HG03575 (cell line): ENCODE measurements around the gene IRF7.

ENCODE experiments used
- ATAC-seq: cut with Tn5 transposase; IDR thresholded peaks from one replicate; pipeline ENCODE4 v1.9.1; 2021; ENCODE audit not compliant: unreplicated experiment, insufficient number of reproducible peaks, low FRiP score; ENCODE audit errors: extremely low read depth

The IRF7 gene

GRCh38 chr11:592918-593317, 22.8 kb downstream of the IRF7 start:
- no peak for ATAC-seq

- no peak for ATAC-seq
Measured at GRCh38 chr11:592501-592900, 23.2 kb downstream of the IRF7 start.

GRCh38 chr11:590997-591396, 24.8 kb downstream of the IRF7 start:
- ATAC-seq = no peak

GRCh38 chr11:589798-590197, 26.0 kb downstream of the IRF7 start:
- no peak for ATAC-seq

- ATAC-seq = no peak
Measured at GRCh38 chr11:587978-588380, 27.8 kb downstream of the IRF7 start.

- ATAC-seq = no peak
Measured at GRCh38 chr11:587546-587945, 28.2 kb downstream of the IRF7 start.

- ATAC-seq = no peak
Measured at GRCh38 chr11:586376-587316, 29.1 kb downstream of the IRF7 start.

GRCh38 chr11:584287-584686, 31.5 kb downstream of the IRF7 start:
- no peak for ATAC-seq

GRCh38 chr11:581752-582151, 34.0 kb downstream of the IRF7 start:
- ATAC-seq = no peak

GRCh38 chr11:581342-581741, 34.4 kb downstream of the IRF7 start:
- no peak for ATAC-seq

- no peak for ATAC-seq
Measured at GRCh38 chr11:579830-580601, 35.7 kb downstream of the IRF7 start.

GRCh38 chr11:578276-579035, 37.3 kb downstream of the IRF7 start:
- no peak for ATAC-seq

GRCh38 chr11:577611-577894, 38.2 kb downstream of the IRF7 start:
- no peak for ATAC-seq

GRCh38 chr11:576811-577610, 38.7 kb downstream of the IRF7 start:
- no peak for ATAC-seq

GRCh38 chr11:575996-576768, 39.6 kb downstream of the IRF7 start, which contains the start of gene PHRF1:
TSS of gene PHRF1 (plus strand) at chr11:576470. CDS start at chr11:581513, 5,043 bp downstream.
- ATAC-seq = no peak

GRCh38 chr11:575313-575995, 40.3 kb downstream of the IRF7 start:
- no peak for ATAC-seq

- no peak for ATAC-seq
Measured at GRCh38 chr11:574632-575312, 41.0 kb downstream of the IRF7 start.
